ENCODE data around the gene ANO7. TPM values are rescaled to one million over a fixed set of nuclear protein-coding genes. Genes with fewer than 3 reads are reported as not detected.

ANO7 gene
- total and polyA plus RNA-seq, 11 donors: 0.67 to 3.0 (median 1.1) TPM

DNA sequence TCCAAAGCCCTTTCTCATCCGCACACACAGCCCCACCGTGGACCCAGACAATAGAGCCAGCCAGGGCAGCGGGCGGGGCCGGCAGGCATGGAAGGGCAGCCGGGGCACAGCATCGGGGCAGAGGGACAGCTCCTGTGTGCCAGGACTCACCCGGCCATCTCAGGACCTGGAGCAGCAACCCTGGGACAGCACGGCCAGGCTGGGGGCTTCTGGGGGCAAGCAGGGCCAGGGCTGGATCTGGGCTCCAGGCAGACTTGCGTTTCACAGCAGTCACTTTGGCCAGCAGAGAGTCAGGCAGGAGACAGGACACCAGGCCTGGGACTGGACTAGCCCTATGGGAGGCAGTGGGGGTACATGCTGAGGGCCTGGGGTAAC lies 15.5 kb downstream of the ANO7 start:
- no peaks in the 10 kb centered on the region for H3K27me3 ChIP-seq

GRCh38 chr2:241204490-241204889 lies 16.0 kb downstream of the ANO7 start:
- Histone ChIP-seq H3K27ac (no peak overlapping the region), H3K36me3 (no peaks in the 10 kb centered on the region), H3K4me1 (no peaks in the 10 kb centered on the region), H3K4me3 (no peak overlapping the region), H3K9me3 (no peaks in the 10 kb centered on the region), H3K27me3 (no peaks in the 10 kb centered on the region)
- no peak for TF ChIP-seq POLR2A (IDR thresholded peaks at IDR 0.05)
- TF ChIP-seq, protein P1, sequence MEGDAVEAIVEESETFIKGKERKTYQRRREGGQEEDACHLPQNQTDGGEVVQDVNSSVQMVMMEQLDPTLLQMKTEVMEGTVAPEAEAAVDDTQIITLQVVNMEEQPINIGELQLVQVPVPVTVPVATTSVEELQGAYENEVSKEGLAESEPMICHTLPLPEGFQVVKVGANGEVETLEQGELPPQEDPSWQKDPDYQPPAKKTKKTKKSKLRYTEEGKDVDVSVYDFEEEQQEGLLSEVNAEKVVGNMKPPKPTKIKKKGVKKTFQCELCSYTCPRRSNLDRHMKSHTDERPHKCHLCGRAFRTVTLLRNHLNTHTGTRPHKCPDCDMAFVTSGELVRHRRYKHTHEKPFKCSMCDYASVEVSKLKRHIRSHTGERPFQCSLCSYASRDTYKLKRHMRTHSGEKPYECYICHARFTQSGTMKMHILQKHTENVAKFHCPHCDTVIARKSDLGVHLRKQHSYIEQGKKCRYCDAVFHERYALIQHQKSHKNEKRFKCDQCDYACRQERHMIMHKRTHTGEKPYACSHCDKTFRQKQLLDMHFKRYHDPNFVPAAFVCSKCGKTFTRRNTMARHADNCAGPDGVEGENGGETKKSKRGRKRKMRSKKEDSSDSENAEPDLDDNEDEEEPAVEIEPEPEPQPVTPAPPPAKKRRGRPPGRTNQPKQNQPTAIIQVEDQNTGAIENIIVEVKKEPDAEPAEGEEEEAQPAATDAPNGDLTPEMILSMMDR (IDR thresholded peaks at IDR 0.05): no peak
- ATAC-seq: no peak
- WGBS, 4 donors: 69 to 81% (median 76%) methylated on average over 4 of the region's 4 CpGs
- intact Hi-C loops (cut with DNase I): no loop called here
- peak in 1 of 5 donors; percentile 58 for DNase-seq

More for the DNA sequence above, 15.5 kb downstream of the ANO7 start:
- Histone ChIP-seq H3K4me3 (no peak overlapping the region), H3K27ac (no peak overlapping the region), H3K36me3 (no peaks in the 10 kb centered on the region), H3K9me3 (no peaks in the 10 kb centered on the region), H3K4me1 (no peaks in the 10 kb centered on the region)
- TF ChIP-seq, protein P1 (IDR thresholded peaks at IDR 0.05): no peak
- TF ChIP-seq POLR2A (IDR thresholded peaks at IDR 0.05): no peak
- intact Hi-C loops (cut with DNase I): no loop called here
- ATAC-seq (no peak), DNase-seq (peak in 1 of 5 donors; percentile 49)
- WGBS, 4 donors: 86 to 97% (median 88%) methylated on average over 4 to 10 of the region's 10 CpGs

- ATAC-seq: no peak
- Histone ChIP-seq H3K27ac (no peak overlapping the region), H3K36me3 (no peaks in the 10 kb centered on the region), H3K4me3 (no peak overlapping the region), H3K4me1 (no peaks in the 10 kb centered on the region), H3K27me3 (no peaks in the 10 kb centered on the region), H3K9me3 (no peaks in the 10 kb centered on the region)
- TF ChIP-seq, protein P1 (IDR thresholded peaks at IDR 0.05): no peak
- intact Hi-C loops (cut with DNase I): no loop called here
- no peak for DNase-seq
- WGBS, 4 donors: 95 to 100% (median 95%) methylated on average over 3 of the region's 3 CpGs
Measured at GRCh38 chr2:241205086-241205485, 16.6 kb downstream of the ANO7 start.

GRCh38 chr2:241207151-241207550 lies 18.7 kb downstream of the ANO7 start:
- H3K9me3 ChIP-seq: no peaks in the 10 kb centered on the region
- intact Hi-C loops (cut with DNase I): no loop called here
- TF ChIP-seq, protein P1 (IDR thresholded peaks at IDR 0.05): no peak
- no peak for TF ChIP-seq POLR2A (IDR thresholded peaks at IDR 0.05)
- H3K27me3 ChIP-seq: no peaks in the 10 kb centered on the region
- H3K36me3 ChIP-seq: no peaks in the 10 kb centered on the region
- WGBS, 4 donors: 67 to 100% (median 75%) methylated on average over 1 of the region's 1 CpG
- H3K4me1 ChIP-seq: no peaks in the 10 kb centered on the region
- H3K4me3 ChIP-seq: no peak overlapping the region
- H3K27ac ChIP-seq: no peak overlapping the region
- ATAC-seq (no peak), DNase-seq (no peak)
